Measurements from ENCODE around the gene TPM1. TPM values are rescaled to one million over a fixed set of nuclear protein-coding genes. Genes with fewer than 3 reads are reported as not detected.

TPM1 gene
- total RNA-seq, 4 donors from 2014 or later = 167 to 702 (median 252) TPM

Other genes starting within 250 kb of the TPM1 start
- 10 to 100 TPM; 12.9 to 38.5 (median 20.6) TPM for gene LACTB, start 79.1 kb downstream of the TPM1 start, total RNA-seq
- gene RPS27L, start 114.7 kb downstream of the TPM1 start, total RNA-seq = 100 to 1,000 TPM in 1 of 4 donors, 10 to 100 TPM in 3; 71.3 to 107 (median 83.2) TPM
- 10 to 100 TPM; 36.0 to 55.4 (median 50.0) TPM for gene RAB8B, start 146.9 kb downstream of the TPM1 start, total RNA-seq
- gene APH1B, start 234.9 kb downstream of the TPM1 start, total RNA-seq = 10 to 100 TPM; 15.9 to 17.4 (median 17.0) TPM